Measurements from ENCODE around the gene KCTD3.

DNA sequence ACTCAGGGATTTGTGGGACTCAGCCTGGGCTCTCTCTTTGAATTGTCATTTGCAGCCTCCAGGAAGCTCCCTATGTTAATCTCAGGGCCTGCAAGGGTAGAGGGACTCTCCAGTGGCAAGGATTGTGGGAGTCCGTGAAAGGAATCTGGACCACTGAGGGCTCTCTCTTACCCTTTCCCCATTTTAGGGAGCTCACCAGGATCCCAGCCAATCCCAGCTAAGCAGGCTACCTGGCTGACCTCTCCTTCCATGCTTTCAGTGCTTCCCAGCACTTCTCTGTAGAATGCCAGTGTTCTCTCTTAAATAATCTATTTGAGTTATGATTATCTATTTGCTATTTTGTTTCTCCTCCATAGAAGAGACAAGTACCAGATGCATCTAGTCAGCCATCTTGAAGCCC is 9.6 kb upstream of the KCTD3 start:
- TF ChIP-seq POLR2A (IDR thresholded peaks at IDR 0.05; ENCODE audit: low read length) (no peak), GATA1 (IDR thresholded peaks at IDR 0.05; ENCODE audit: low read depth, low read length) (no peak)
